HL-60 (cell line): ENCODE results near the gene HAUS1.

ENCODE experiments used
- GABPA ChIP-seq: IDR thresholded peaks from 2 replicates; pipeline ENCODE4 v1.6.1; 2012; ENCODE audit warnings: low read depth
- POLR2AphosphoS5 ChIP-seq: IDR thresholded peaks from 2 replicates; pipeline ENCODE4 v1.6.1; 2012; ENCODE audit warnings: low read depth
- TF ChIP-seq, protein P1 (sequence below): IDR thresholded peaks from one replicate; pipeline ENCODE4 v1.5.1; 2011; ENCODE audit warnings: low read length, control low read depth, inconsistent platforms; ENCODE audit not compliant: insufficient read depth

DNA sequence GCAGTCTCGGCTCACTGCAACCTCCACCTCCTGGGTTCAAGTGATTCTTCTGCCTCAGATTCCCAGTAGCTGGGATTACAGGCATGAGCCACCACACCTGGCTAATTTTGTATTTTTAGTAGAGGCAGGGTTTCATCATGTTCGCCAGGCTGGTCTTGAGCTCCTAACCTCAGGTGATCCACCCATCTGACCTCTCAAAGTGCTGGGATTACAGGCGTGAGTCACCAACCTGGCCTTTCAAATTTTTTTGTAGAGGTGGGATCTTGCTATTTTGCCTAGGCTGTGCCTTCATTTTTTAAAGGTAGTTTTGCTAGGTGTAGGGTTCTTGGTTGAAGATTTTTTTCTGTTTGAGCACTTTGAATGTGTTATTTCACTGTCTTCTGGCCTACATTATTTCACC is 6.2 kb downstream of the HAUS1 start:
- TF ChIP-seq, protein P1, sequence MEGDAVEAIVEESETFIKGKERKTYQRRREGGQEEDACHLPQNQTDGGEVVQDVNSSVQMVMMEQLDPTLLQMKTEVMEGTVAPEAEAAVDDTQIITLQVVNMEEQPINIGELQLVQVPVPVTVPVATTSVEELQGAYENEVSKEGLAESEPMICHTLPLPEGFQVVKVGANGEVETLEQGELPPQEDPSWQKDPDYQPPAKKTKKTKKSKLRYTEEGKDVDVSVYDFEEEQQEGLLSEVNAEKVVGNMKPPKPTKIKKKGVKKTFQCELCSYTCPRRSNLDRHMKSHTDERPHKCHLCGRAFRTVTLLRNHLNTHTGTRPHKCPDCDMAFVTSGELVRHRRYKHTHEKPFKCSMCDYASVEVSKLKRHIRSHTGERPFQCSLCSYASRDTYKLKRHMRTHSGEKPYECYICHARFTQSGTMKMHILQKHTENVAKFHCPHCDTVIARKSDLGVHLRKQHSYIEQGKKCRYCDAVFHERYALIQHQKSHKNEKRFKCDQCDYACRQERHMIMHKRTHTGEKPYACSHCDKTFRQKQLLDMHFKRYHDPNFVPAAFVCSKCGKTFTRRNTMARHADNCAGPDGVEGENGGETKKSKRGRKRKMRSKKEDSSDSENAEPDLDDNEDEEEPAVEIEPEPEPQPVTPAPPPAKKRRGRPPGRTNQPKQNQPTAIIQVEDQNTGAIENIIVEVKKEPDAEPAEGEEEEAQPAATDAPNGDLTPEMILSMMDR: no peak
- TF ChIP-seq POLR2AphosphoS5: no peak
- TF ChIP-seq GABPA: no peak
